MM.1S (cell line): ENCODE data around the gene URI1.

ENCODE experiments used
- CTCF ChIP-seq: fragments of 300-600 bp; sonication (generic); IDR thresholded peaks from 2 replicates; pipeline ENCODE4 v1.5.1; 2016; ENCODE audit warnings: antibody characterized with exemption, low read length, mixed read lengths
- EZH2 ChIP-seq: fragments of 300-600 bp; sonication (generic); optimal IDR thresholded peaks from 2 replicates; pipeline ENCODE3; 2017; ENCODE audit warnings: low read depth, mild to moderate bottlenecking, antibody characterized with exemption, low read length, mixed read lengths
- EZH2phosphoT487 ChIP-seq: fragments of 300-600 bp; sonication (generic); IDR thresholded peaks from 2 replicates; pipeline ENCODE4 v1.6.1; 2018; ENCODE audit warnings: antibody characterized with exemption, low read length

GRCh38 chr19:30011051-30011578 is 69.1 kb downstream of the URI1 start:
- TF ChIP-seq EZH2phosphoT487 = no peak
- no peak for TF ChIP-seq CTCF
- no peak for TF ChIP-seq EZH2
